Measurements from ENCODE around the gene KCNH1. TPM values are rescaled to one million over a fixed set of nuclear protein-coding genes. Genes with fewer than 3 reads are reported as not detected.

Gene KCNH1
- total RNA-seq, 1 donor from 2014 or later = not detected

DNA sequence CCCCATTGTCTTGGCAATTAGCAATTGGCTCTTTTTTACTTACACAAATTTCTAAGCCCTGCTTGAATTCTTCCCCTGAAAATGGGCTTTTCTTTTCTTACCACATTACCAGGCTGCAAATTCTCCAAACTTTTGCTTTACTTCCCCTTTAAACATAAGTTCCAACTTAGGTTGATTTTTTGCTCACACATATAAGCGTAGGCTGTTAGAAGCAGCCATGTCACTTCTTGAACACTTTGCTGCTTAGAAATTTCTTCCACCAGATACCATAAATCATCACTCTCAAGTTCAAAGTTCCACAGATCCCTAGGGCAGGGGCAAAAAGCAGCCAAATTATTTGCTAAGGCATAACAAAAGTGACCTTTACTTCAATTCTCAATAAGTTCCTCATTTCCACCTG lies 35.4 kb upstream of the KCNH1 start:
- DNase-seq (no peak), ATAC-seq (no peak)
- Histone ChIP-seq H3K9me3 (peaks cover 25% of the 10 kb centered on the region), H3K36me3 (no peaks in the 10 kb centered on the region), H3K27me3 (ENCODE audit: low read depth) (no peaks in the 10 kb centered on the region), H3K4me1 (no peaks in the 10 kb centered on the region), H3K4me3 (no peak overlapping the region), H3K27ac (no peak overlapping the region)
- TF ChIP-seq, protein P1, sequence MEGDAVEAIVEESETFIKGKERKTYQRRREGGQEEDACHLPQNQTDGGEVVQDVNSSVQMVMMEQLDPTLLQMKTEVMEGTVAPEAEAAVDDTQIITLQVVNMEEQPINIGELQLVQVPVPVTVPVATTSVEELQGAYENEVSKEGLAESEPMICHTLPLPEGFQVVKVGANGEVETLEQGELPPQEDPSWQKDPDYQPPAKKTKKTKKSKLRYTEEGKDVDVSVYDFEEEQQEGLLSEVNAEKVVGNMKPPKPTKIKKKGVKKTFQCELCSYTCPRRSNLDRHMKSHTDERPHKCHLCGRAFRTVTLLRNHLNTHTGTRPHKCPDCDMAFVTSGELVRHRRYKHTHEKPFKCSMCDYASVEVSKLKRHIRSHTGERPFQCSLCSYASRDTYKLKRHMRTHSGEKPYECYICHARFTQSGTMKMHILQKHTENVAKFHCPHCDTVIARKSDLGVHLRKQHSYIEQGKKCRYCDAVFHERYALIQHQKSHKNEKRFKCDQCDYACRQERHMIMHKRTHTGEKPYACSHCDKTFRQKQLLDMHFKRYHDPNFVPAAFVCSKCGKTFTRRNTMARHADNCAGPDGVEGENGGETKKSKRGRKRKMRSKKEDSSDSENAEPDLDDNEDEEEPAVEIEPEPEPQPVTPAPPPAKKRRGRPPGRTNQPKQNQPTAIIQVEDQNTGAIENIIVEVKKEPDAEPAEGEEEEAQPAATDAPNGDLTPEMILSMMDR (IDR thresholded peaks at IDR 0.05) = no peak
- intact Hi-C loops (cut with DNase I) = no loop called here

DNA sequence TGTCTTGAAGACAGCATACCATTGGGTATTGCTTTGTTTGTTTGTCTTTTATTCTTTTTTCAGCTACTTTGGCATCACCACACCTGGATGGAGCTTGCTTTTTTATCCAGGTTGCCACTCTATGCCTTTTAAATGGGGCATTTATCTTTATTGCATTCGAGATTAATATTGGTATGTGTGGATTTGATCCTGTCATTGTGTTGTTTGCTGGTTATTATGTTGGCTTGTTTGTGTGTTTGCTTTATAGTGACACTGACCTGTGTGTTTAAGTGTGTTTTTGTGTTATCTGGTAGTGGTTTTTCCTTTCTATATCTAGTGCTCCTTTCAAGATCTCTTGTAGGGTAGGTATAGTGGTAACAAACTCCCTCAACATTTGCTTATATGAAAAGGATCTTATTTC lies 24.9 kb upstream of the KCNH1 start:
- DNase-seq (no peak), ATAC-seq (no peak)
- H3K27ac ChIP-seq = no peak overlapping the region
- H3K4me3 ChIP-seq = no peak overlapping the region
- intact Hi-C loops (cut with DNase I) = no loop called here
- TF ChIP-seq, protein P1 (IDR thresholded peaks at IDR 0.05) = no peak
- H3K27me3 ChIP-seq (ENCODE audit: low read depth) = no peaks in the 10 kb centered on the region
- no peaks in the 10 kb centered on the region for H3K4me1 ChIP-seq
- H3K9me3 ChIP-seq = no peaks in the 10 kb centered on the region
- H3K36me3 ChIP-seq = no peaks in the 10 kb centered on the region

DNA sequence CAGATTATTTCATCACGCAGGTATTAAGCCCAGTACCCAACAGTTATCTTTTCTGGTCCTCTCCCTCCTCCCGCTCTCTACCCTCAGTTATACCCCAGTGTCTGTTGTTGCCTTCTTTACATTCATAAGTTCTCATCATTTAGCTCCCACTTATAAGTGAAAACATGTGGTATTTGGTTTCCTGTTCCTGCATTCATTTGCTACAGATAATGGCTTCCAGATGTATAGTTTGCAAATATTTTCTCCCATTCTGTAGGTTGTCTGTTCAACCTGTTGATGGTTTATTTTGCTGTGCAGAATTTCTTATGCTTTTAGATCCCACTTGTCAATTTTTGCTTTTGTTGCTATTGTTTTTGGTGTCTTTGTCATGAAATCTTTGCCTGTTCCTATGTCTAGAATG lies 21.1 kb upstream of the KCNH1 start:
- no peak overlapping the region for H3K27ac ChIP-seq
- H3K4me1 ChIP-seq = no peaks in the 10 kb centered on the region
- intact Hi-C loops (cut with DNase I) = no loop called here
- no peak overlapping the region for H3K4me3 ChIP-seq
- H3K27me3 ChIP-seq (ENCODE audit: low read depth) = no peaks in the 10 kb centered on the region
- no peak for DNase-seq
- ATAC-seq = no peak
- TF ChIP-seq, protein P1 (IDR thresholded peaks at IDR 0.05) = no peak
- H3K36me3 ChIP-seq = no peaks in the 10 kb centered on the region
- no peaks in the 10 kb centered on the region for H3K9me3 ChIP-seq

DNA sequence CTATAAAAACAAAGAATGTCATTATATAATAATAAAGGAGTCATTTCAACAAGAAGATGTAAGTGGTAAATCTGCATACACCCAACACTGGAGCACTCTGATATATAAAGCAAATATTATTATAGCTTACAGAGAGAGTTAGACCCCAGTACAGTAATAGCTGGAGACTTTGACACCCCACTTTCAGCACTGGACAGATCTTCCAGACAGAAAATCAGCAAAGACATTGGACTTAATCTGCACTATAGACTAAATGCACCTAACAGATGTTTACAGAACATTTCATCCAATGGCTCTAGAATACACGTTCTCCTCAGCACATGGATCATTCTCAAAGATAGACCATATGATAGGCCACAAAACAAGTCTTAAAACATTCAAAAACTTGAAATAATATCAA lies 20.0 kb upstream of the KCNH1 start:
- TF ChIP-seq, protein P1 (IDR thresholded peaks at IDR 0.05) = no peak

DNA sequence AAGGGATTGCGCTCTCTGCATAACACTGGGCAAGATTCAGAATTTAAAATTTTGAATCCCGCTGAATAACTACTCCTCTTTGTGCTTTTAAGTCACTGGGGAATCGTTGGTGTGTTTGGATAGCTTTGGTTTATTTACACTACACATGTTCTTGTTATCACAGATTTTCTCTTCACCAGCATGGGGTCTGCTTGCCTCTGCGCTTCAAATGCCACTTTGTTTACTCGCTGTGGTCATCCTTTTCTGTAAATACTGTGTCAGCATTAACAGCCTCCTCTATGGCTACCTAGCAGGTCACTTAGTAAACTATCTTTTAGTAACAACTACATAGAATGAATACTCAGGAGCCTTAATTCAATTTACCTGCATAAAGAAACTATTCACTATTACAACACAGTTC lies 14.4 kb upstream of the KCNH1 start:
- no peak overlapping the region for H3K4me3 ChIP-seq
- TF ChIP-seq, protein P1 (IDR thresholded peaks at IDR 0.05) = no peak
- ATAC-seq (no peak), DNase-seq (no peak)
- H3K27me3 ChIP-seq (ENCODE audit: low read depth) = no peaks in the 10 kb centered on the region
- H3K36me3 ChIP-seq = no peaks in the 10 kb centered on the region
- H3K9me3 ChIP-seq = no peaks in the 10 kb centered on the region
- no peak overlapping the region for H3K27ac ChIP-seq
- intact Hi-C loops (cut with DNase I) = no loop called here
- H3K4me1 ChIP-seq = no peaks in the 10 kb centered on the region

More for the DNA sequence above, 20.0 kb upstream of the KCNH1 start:
- Histone ChIP-seq H3K9me3 (no peaks in the 10 kb centered on the region), H3K27me3 (ENCODE audit: low read depth) (no peaks in the 10 kb centered on the region), H3K4me3 (no peak overlapping the region), H3K36me3 (no peaks in the 10 kb centered on the region), H3K27ac (no peak overlapping the region), H3K4me1 (no peaks in the 10 kb centered on the region)
- no peak for DNase-seq
- no peak for ATAC-seq
- intact Hi-C loops (cut with DNase I) = no loop called here

DNA sequence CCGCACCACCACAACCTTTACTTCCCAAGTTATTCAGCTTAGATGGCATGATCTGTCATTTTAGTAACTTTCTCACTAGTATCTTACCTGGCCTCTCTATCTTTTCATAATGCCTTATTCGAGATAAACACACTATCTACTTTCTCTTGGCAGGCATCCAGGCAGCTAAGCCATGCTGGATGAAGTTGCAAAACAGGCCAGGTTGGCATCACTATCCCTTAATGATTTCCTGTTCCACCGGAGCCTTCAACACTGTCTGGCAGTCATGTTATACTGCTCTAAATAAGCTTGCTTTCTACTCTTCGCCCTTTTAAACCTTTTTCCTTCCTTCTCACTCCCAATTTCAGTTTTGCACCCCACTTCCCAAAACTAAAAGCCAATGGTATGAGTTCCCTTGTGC lies 12.0 kb upstream of the KCNH1 start:
- no peak for DNase-seq
- no peak overlapping the region for H3K4me3 ChIP-seq
- no peak overlapping the region for H3K27ac ChIP-seq
- H3K9me3 ChIP-seq = no peaks in the 10 kb centered on the region
- intact Hi-C loops (cut with DNase I) = no loop called here
- TF ChIP-seq, protein P1 (IDR thresholded peaks at IDR 0.05) = no peak
- H3K27me3 ChIP-seq (ENCODE audit: low read depth) = no peaks in the 10 kb centered on the region
- no peaks in the 10 kb centered on the region for H3K4me1 ChIP-seq
- no peaks in the 10 kb centered on the region for H3K36me3 ChIP-seq
- no peak for ATAC-seq

Data from lower lobe of right lung (tissue), 2 donors.